GM11168 (cell line): ENCODE results near the gene ZNF773.
"Not testable (repeated sequence)": the region's sequence is repeated elsewhere in the genome, so short reads cannot be mapped to it uniquely, and the experiment has no call there.

Experiments used
- in situ Hi-C: fragments of 300-500 bp; cut with MboI; formaldehyde crosslinking; loops from one replicate; pipeline ENCODE4 v1.12.0; 2022; ENCODE audit warnings: low sequenced_read_pairs; ENCODE audit not compliant: unreplicated experiment

ZNF773 gene

GRCh38 chr19:57499680-57500395, at the start of gene ZNF773:
Gene ZNF773, plus strand, starts transcription at chr19:57499938. Its CDS starts 143 bp downstream, at chr19:57500081.
- in situ Hi-C loops: not testable (repeated sequence)

- in situ Hi-C loops: no loop called here
Observed at GRCh38 chr19:57452307-57452706, 47.4 kb upstream of the ZNF773 start.

DNA sequence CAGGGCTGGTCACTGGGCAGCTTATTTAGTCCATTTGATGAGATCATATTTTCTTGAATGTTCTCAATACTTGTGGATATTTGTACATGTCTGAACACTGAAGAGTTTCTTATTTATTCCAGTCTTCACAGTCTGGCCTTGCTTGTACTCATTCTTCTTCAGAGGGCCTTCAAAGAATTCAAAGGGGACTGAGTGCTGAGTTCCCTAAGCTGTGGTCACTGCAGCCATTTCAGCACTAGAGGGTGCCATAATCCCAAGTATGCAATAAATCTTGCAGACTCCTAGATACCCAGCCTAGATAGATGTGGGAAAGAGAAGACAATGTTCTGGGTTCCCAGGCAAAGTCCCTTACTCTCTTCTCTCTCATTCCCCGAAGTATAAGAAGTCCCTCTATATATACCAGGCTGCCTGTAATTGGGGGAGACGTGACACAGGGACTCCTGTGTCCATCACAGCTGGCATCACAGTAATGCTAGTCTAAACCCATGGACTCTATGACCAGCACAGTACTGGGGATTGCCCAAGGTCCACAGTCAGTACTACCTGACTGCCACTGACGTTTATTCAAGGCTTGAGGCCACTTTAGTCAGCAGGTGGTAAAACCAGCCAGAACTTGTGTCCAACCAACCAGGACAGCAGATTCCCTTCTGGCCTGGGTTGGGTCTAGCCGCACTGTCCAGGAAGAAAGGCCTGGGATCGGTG, 33.9 kb upstream of the ZNF773 start:
- in situ Hi-C loops: no loop called here

GRCh38 chr19:57466489-57466888, 33.2 kb upstream of the ZNF773 start:
- in situ Hi-C loops: no loop called here

GRCh38 chr19:57473646-57474045, 26.1 kb upstream of the ZNF773 start:
- in situ Hi-C loops: no loop called here

- in situ Hi-C loops: no loop called here
Observed at GRCh38 chr19:57477191-57478008, 22.3 kb upstream of the ZNF773 start, which contains the start of gene ZNF772. Gene ZNF772, minus strand, starts transcription at chr19:57477566. Its CDS starts 257 bp downstream, at chr19:57477309.

DNA sequence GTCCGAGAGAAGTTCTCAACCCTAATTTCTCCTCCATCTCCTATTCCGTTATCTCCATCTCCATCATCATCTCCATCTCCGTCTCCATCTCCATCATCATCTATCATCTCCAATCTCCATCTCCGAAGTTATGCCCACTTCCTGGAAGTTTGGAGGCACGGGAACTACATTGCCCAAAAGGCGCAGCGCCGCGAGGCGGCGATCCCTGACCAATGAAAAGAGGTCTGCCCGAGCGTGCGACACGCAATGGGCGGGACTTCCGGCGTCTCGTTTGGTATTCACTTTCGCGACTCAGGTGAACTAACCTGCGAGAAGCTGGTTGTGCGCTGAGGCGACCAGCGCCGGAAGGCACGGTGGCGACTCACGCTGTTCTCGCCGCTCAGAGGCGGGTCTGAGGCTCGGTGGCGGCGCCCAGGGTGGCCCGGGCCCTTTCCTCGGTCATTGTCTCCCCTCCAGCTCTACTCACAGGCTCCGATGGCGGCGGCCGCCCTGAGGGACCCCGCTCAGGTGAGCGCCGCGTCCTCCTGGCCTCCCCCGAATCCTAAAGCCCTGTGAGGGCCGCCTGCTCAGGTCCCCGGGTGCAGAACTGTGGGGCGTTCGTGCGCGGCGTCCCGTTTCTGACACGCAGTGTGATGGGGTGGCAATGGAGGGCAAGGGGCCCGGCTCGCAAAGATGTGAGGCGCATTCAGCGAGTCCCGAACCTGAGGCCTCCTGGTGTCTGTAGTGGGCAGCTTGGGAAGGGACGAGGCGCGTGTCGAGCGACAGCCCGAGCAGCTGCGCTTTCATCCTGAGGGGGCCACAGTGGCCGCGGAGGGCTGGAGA, 12.1 kb upstream of the ZNF773 start, which contains the start of gene ZNF419:
Gene ZNF419, plus strand, starts transcription at position 274 of the 822 bp plus-strand sequence. Its CDS starts 201 bp downstream, at position 475.
- in situ Hi-C loops: not testable (repeated sequence)

- in situ Hi-C loops: not testable (repeated sequence)
Observed at GRCh38 chr19:57488299-57488644, 11.5 kb upstream of the ZNF773 start.

- in situ Hi-C loops: not testable (repeated sequence)
Observed at GRCh38 chr19:57499332-57499679, 432 bp upstream of the ZNF773 start.

DNA sequence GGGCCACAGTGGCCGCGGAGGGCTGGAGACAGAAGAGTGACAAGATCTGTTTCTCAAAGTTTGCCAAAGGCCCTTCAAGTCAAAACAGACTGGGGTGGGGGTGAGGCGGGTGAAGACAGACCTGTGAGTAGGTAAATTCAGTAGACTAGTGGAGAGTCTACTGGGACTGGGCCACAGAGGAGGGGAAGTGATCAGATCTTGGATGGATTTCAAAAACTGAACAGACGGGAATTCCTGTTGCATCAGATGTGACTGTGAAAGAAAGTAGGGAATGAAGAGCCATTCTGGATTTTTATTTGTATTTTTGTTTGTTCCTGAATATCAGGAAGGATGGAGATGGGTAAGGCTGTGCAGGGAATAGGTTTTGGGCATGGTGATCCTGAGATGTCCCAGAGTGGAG, 662 bp downstream of the ZNF773 start:
- in situ Hi-C loops: not testable (repeated sequence)

- in situ Hi-C loops: no loop called here
Observed at GRCh38 chr19:57506163-57506562, 6.4 kb downstream of the ZNF773 start.

GRCh38 chr19:57511484-57511883, 11.7 kb downstream of the ZNF773 start:
- in situ Hi-C loops: no loop called here

GRCh38 chr19:57512845-57513244, 13.1 kb downstream of the ZNF773 start:
- in situ Hi-C loops: no loop called here

DNA sequence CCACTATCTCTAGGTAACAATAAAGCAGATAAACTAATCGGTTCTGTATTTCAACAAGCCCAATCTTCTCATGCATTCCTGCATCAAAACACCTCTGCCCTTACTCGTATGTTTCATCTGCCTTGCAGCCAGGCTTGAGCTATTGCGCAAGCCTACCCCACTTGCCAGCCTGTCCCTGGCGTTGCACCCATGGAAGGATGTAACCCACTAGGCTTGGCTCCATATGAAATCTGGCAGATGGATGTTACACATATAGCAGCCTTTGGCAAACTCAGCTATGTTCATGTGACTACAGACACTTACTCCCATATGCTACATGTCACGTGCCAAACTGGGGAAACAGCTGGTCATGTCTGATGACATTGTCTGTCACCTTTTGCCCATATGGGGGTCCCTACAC, 15.5 kb downstream of the ZNF773 start:
- in situ Hi-C loops: no loop called here

DNA sequence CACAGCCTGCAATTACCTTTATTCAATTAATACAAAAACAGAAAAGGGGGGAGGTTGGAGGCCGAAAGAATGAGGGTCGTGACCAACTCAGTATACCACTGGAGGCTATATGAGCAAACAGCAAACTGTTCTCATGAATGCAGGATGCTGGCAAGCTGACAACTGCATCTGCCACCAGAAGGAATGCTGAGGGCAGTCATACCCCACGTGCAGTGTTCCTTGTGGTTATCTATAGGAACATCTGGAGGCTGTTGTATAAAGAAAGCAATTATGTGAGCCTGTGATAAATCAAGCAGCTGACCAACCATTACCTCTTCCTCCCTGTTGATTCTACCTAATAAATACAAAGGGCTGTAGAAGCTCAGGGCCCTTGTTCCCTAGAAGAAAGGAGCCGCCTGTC, 18.3 kb downstream of the ZNF773 start:
- in situ Hi-C loops: not testable (repeated sequence)

GRCh38 chr19:57527136-57527881, 27.6 kb downstream of the ZNF773 start, which contains the start of gene ZNF549:
Gene ZNF549, plus strand, starts transcription at chr19:57527356. Its CDS starts 218 bp downstream, at chr19:57527574.
- in situ Hi-C loops: no loop called here

- in situ Hi-C loops: no loop called here
Observed at GRCh38 chr19:57537953-57538547, 38.3 kb downstream of the ZNF773 start.

- in situ Hi-C loops: no loop called here
Observed at GRCh38 chr19:57546513-57546912, 46.8 kb downstream of the ZNF773 start.

DNA sequence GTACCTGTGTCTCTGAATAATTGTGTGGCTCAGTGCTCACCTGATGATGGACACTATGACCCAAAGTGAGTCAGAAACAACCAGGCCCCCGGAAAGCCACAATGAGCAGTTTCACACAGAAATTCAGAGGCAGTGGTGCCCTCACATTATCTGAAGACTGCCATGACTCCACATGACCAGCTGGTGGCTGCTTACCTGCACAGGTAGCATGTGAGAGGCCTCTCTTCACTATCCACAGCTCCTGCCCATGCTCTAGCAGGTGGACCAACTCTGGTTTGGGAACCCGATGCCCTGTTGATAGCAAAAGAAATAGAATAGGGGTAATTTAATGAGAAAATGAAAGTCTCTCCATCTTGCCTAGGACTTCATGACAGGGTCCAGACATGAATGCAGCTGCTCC, 52.7 kb downstream of the ZNF773 start:
- in situ Hi-C loops: no loop called here
